Measurements from ENCODE around the gene CD27.

CD27 gene

DNA sequence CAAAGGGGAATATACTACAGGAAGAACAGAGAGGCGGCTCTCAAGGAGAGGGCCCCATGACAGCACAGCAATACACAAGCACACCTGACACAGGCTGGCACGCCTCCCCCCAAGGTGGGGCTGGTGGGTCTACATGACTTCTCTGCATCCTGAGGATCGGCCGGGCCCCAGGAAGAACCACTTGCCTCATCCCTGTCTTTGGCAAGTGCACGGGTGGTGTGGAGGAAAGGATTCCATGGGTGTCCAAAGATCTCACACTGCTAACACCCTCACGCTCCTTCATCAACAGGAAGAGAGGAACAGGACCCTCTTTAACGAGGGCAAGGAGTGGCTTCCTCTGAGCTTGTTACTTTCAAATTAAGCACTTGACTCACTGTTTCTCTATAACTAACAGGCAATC, 18.5 kb downstream of the CD27 start:
- TF ChIP-seq EZH2phosphoT487 (IDR thresholded peaks at IDR 0.05; ENCODE audit: low read depth) = no peak
- peaks cover 60% of the 10 kb centered on the region for H3K36me3 ChIP-seq (replicated peaks; ENCODE audit: low read depth, low read length)
- no peak overlapping the region for H3K27ac ChIP-seq (ENCODE audit: low read length)
- H3K27me3 ChIP-seq (ENCODE audit: low read depth, low read length) = no peaks in the 10 kb centered on the region
- peaks cover 29% of the 10 kb centered on the region for H3K4me1 ChIP-seq (ENCODE audit: low read length)
- no peaks in the 10 kb centered on the region for H3K9me3 ChIP-seq (ENCODE audit: insufficient read depth, low read length)
- H3K4me3 ChIP-seq (ENCODE audit: low read length) = no peak overlapping the region
- no peak overlapping the region for H2AFZ ChIP-seq (ENCODE audit: low read depth, low read length)
- no peaks in the 10 kb centered on the region for H3K79me2 ChIP-seq (ENCODE audit: low read length)
- H4K20me1 ChIP-seq (ENCODE audit: insufficient read depth, low read length) = peaks cover 6% of the 10 kb centered on the region; the same call in 1 of the 2 replicates
- no peak overlapping the region for H3K9ac ChIP-seq (ENCODE audit: low read length)
- no peak overlapping the region for H3K4me2 ChIP-seq (ENCODE audit: low read length)

DNA sequence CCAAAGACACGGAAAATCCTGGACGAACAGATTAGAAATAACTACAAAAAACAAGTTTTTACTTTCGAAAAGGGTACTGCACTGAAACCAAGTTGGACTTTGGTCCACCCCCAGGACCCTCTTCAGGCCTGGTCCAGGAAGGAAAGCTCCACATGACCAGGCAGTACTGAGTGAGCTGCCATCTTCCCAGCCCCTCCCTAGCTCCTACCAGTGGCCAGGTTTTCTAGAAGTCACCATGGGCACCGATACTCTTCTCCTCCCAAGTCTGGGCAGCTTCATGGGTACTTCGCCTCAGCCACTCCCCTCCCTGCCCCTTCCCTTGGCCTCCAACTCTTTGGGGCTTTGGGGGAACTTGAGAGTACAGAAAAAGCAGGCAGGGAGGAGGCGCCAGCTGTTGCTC, 19.1 kb downstream of the CD27 start:
- TF ChIP-seq CTCF (IDR thresholded peaks at IDR 0.05; ENCODE audit: low read depth, low read length) = no peak
- no peak for TF ChIP-seq EZH2phosphoT487 (IDR thresholded peaks at IDR 0.05; ENCODE audit: low read depth)
- Histone ChIP-seq H2AFZ (ENCODE audit: low read depth, low read length) (no peak overlapping the region), H3K9ac (ENCODE audit: low read length) (no peak overlapping the region), H4K20me1 (ENCODE audit: insufficient read depth, low read length) (peaks cover 6% of the 10 kb centered on the region; the same call in 1 of the 2 replicates), H3K36me3 (replicated peaks; ENCODE audit: low read depth, low read length) (peaks cover 54% of the 10 kb centered on the region), H3K27me3 (ENCODE audit: low read depth, low read length) (no peaks in the 10 kb centered on the region), H3K4me3 (ENCODE audit: low read length) (no peak overlapping the region), H3K79me2 (ENCODE audit: low read length) (no peaks in the 10 kb centered on the region), H3K4me1 (ENCODE audit: low read length) (peaks cover 29% of the 10 kb centered on the region), H3K9me3 (ENCODE audit: insufficient read depth, low read length) (no peaks in the 10 kb centered on the region), H3K4me2 (ENCODE audit: low read length) (no peak overlapping the region), H3K27ac (ENCODE audit: low read length) (no peak overlapping the region)

DNA sequence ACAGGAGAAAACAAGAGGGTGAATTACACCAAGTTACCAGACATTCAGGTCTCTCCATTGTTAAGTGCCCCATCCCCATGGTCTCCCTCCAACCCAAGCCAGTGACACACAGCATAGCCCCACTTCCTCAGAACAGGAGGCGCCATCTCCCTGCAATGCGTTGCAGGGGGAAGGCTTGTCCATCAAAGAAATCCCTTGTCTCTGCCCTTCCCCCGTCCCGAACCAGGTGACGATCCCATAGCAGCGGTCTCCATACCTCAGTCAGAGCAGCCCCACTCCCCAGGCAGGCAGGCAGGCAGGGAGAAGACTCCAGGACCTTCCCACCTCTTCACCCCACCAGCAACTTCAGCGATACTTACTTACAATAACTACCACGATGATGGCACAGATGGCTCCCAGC, 19.8 kb downstream of the CD27 start:
- H3K27ac ChIP-seq (ENCODE audit: low read length) = no peak overlapping the region
- no peak overlapping the region for H3K9ac ChIP-seq (ENCODE audit: low read length)
- H3K36me3 ChIP-seq (replicated peaks; ENCODE audit: low read depth, low read length) = peaks cover 47% of the 10 kb centered on the region
- no peaks in the 10 kb centered on the region for H3K9me3 ChIP-seq (ENCODE audit: insufficient read depth, low read length)
- no peak overlapping the region for H3K4me2 ChIP-seq (ENCODE audit: low read length)
- peaks cover 32% of the 10 kb centered on the region for H3K4me1 ChIP-seq (ENCODE audit: low read length)
- peaks cover 6% of the 10 kb centered on the region; the same call in 1 of the 2 replicates for H4K20me1 ChIP-seq (ENCODE audit: insufficient read depth, low read length)
- TF ChIP-seq EZH2phosphoT487 (IDR thresholded peaks at IDR 0.05; ENCODE audit: low read depth) = no peak
- no peak for TF ChIP-seq CTCF (IDR thresholded peaks at IDR 0.05; ENCODE audit: low read depth, low read length)
- no peaks in the 10 kb centered on the region for H3K27me3 ChIP-seq (ENCODE audit: low read depth, low read length)
- H2AFZ ChIP-seq (ENCODE audit: low read depth, low read length) = no peak overlapping the region
- no peak overlapping the region for H3K4me3 ChIP-seq (ENCODE audit: low read length)
- no peaks in the 10 kb centered on the region for H3K79me2 ChIP-seq (ENCODE audit: low read length)

GRCh38 chr12:6465467-6466183, 20.9 kb downstream of the CD27 start:
- Histone ChIP-seq H3K79me2 (ENCODE audit: low read length) (no peaks in the 10 kb centered on the region), H3K9ac (ENCODE audit: low read length) (no peak overlapping the region), H3K4me1 (ENCODE audit: low read length) (peaks cover 26% of the 10 kb centered on the region), H3K27me3 (ENCODE audit: low read depth, low read length) (no peaks in the 10 kb centered on the region), H3K36me3 (replicated peaks; ENCODE audit: low read depth, low read length) (peaks cover 40% of the 10 kb centered on the region), H3K27ac (ENCODE audit: low read length) (no peak overlapping the region), H2AFZ (ENCODE audit: low read depth, low read length) (no peak overlapping the region), H3K4me2 (ENCODE audit: low read length) (no peak overlapping the region), H3K4me3 (ENCODE audit: low read length) (no peak overlapping the region), H3K9me3 (ENCODE audit: insufficient read depth, low read length) (no peaks in the 10 kb centered on the region), H4K20me1 (ENCODE audit: insufficient read depth, low read length) (peaks cover 6% of the 10 kb centered on the region; the same call in 1 of the 2 replicates)
- TF ChIP-seq CTCF (IDR thresholded peaks at IDR 0.05; ENCODE audit: low read depth, low read length) (peak; percentile 82), EZH2phosphoT487 (IDR thresholded peaks at IDR 0.05; ENCODE audit: low read depth) (no peak)
